PC-9 (cell line): ENCODE results near the gene TSHR. TPM values are rescaled to one million over a fixed set of nuclear protein-coding genes. Genes with fewer than 3 reads are reported as not detected.

Experiments used
- BruUV-seq: library from RNA; stranded (reverse); fragments of 400-500 nt; replicated peaks from 2 replicates; lab custom pipeline; 2021; lab: Mats Ljungman, UMichigan
- CTCF ChIA-PET: fragments of 300-600 bp; sonication (Branson Sonifier 250); formaldehyde crosslinking; loops from one replicate; lab custom pipeline; 2022; ENCODE audit warnings: antibody characterized with exemption; lab: Charles Lee
- POLR2A ChIA-PET: fragments of 300-600 bp; sonication (Branson Sonifier 250); formaldehyde crosslinking; loops from one replicate; lab custom pipeline; 2022; ENCODE audit warnings: antibody characterized with exemption; ENCODE audit not compliant: unreplicated experiment; lab: Charles Lee
- DNase-seq, 2 experiments: peaks; one replicate each; pipeline versions ENCODE4 v3.0.0 to v3.0.0-alpha.2; 2015 to 2022; ENCODE audit warnings: mixed read lengths in 1 of 2
- H2AFZ ChIP-seq: fragments of 200-600 bp; sonication (generic); 2 replicates; pipeline ENCODE4 v1.8.1; 2017; ENCODE audit warnings: antibody characterized with exemption
- H3F3A ChIP-seq: fragments of 200-600 bp; sonication (generic); 2 replicates; pipeline ENCODE4 v1.8.1; 2017; ENCODE audit warnings: antibody characterized with exemption, mild to moderate bottlenecking, low read depth; ENCODE audit not compliant: insufficient read depth
- H3K27ac ChIP-seq: fragments of 200-600 bp; sonication (generic); 2 replicates; pipeline ENCODE4 v1.6.1; 2016; ENCODE audit warnings: mixed run types
- H3K27me3 ChIP-seq: fragments of 200-600 bp; sonication (generic); 2 replicates; pipeline ENCODE4 v1.6.1; 2016; ENCODE audit warnings: low read depth, mixed run types; ENCODE audit not compliant: insufficient read depth
- H3K36me3 ChIP-seq: fragments of 200-600 bp; sonication (generic); 2 replicates; pipeline ENCODE4 v1.6.1; 2016; ENCODE audit warnings: low read depth, mixed run types
- H3K4me1 ChIP-seq: fragments of 200-600 bp; sonication (generic); replicated peaks from 2 replicates; pipeline ENCODE4 v1.6.1; 2016; ENCODE audit warnings: mixed run types; ENCODE audit not compliant: insufficient read depth
- H3K4me2 ChIP-seq: fragments of 200-600 bp; sonication (generic); 2 replicates; pipeline ENCODE4 v1.6.1; 2017; ENCODE audit warnings: mixed run types
- H3K4me3 ChIP-seq: fragments of 200-600 bp; sonication (generic); 2 replicates; pipeline ENCODE4 v1.6.1; 2016; ENCODE audit warnings: mixed run types
- H3K79me2 ChIP-seq: fragments of 200-600 bp; sonication (generic); 2 replicates; pipeline ENCODE4 v1.6.1; 2017; ENCODE audit warnings: low read depth, mixed run types
- H3K9me2 ChIP-seq: fragments of 200-600 bp; sonication (generic); 2 replicates; pipeline ENCODE4 v1.8.1; 2017; ENCODE audit warnings: mild to moderate bottlenecking; ENCODE audit not compliant: insufficient read depth
- H3K9me3 ChIP-seq: fragments of 200-600 bp; sonication (generic); 2 replicates; pipeline ENCODE4 v1.8.1; 2016; ENCODE audit warnings: low read depth; ENCODE audit not compliant: insufficient read depth
- H4K20me1 ChIP-seq: fragments of 200-600 bp; sonication (generic); 2 replicates; pipeline ENCODE4 v1.8.1; 2017; ENCODE audit not compliant: insufficient read depth
- EZH2 ChIP-seq: fragments of 200-600 bp; sonication (generic); IDR thresholded peaks from 2 replicates; pipeline ENCODE4 v1.8.0; 2017; ENCODE audit warnings: antibody characterized with exemption, low read depth
- intact Hi-C: fragments of 100-400 bp; cut with micrococcal nuclease; formaldehyde crosslinking; loops from one replicate; pipeline ENCODE4 v1.10.0; 2022; ENCODE audit not compliant: unreplicated experiment
- total RNA-seq: library from RNA; stranded (reverse); gene quantifications from 2 replicates; pipeline ENCODE4 v1.2.3, GENCODE V29; 2021
- TF ChIP-seq, protein P1 (sequence below): fragments of 200-600 bp; sonication (generic); conservative IDR thresholded peaks from 2 replicates; pipeline ENCODE4 v1.6.1; 2017; ENCODE audit warnings: mixed run types, antibody characterized with exemption, mild to moderate bottlenecking, moderate library complexity

TSHR gene
- total RNA-seq, 1 experiment from 2014 or later: not detected

DNA sequence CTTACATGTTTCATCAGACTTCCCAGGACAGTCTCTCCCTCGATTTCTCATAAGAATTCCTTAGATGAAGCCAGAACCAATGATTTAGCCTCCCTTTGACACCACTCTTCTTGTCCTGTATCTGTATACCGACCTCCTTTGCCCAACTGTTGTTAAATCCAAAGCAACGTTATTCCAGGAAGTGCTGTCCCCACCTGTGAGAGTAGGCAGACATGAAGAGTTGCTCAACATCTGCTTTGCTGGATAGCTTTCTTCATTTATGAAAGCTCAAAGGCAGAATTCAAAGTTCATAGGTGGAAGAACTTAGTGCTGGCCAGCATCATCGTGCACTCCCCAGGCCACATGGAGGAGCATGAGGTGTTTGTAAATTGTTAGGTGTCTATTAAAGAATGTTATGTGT lies 209.8 kb downstream of the TSHR start:
- Histone ChIP-seq H3K4me1 (no peaks in the 10 kb centered on the region), H3K4me3 (no peak overlapping the region), H3K36me3 (no peaks in the 10 kb centered on the region), H3K27ac (no peak overlapping the region), H3K9me2 (no peaks in the 10 kb centered on the region), H4K20me1 (no peaks in the 10 kb centered on the region), H3K4me2 (no peak overlapping the region), H3K27me3 (no peaks in the 10 kb centered on the region), H3K79me2 (no peaks in the 10 kb centered on the region), H2AFZ (no peak overlapping the region), H3K9me3 (no peaks in the 10 kb centered on the region), H3F3A (no peaks in the 10 kb centered on the region)
- BruUV-seq: no TSS peak
- no peak for DNase-seq
- TF ChIP-seq EZH2: no peak
- TF ChIP-seq, protein P1, sequence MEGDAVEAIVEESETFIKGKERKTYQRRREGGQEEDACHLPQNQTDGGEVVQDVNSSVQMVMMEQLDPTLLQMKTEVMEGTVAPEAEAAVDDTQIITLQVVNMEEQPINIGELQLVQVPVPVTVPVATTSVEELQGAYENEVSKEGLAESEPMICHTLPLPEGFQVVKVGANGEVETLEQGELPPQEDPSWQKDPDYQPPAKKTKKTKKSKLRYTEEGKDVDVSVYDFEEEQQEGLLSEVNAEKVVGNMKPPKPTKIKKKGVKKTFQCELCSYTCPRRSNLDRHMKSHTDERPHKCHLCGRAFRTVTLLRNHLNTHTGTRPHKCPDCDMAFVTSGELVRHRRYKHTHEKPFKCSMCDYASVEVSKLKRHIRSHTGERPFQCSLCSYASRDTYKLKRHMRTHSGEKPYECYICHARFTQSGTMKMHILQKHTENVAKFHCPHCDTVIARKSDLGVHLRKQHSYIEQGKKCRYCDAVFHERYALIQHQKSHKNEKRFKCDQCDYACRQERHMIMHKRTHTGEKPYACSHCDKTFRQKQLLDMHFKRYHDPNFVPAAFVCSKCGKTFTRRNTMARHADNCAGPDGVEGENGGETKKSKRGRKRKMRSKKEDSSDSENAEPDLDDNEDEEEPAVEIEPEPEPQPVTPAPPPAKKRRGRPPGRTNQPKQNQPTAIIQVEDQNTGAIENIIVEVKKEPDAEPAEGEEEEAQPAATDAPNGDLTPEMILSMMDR: no peak
- intact Hi-C loops: no loop called here
- ChIA-PET CTCF (interaction anchor here (0.6 kb wide), 1 partner anchor 211 kb away, joined by 3 read pairs; no protein-coding TSS in a partner anchor), POLR2A (no interaction called here)

DNA sequence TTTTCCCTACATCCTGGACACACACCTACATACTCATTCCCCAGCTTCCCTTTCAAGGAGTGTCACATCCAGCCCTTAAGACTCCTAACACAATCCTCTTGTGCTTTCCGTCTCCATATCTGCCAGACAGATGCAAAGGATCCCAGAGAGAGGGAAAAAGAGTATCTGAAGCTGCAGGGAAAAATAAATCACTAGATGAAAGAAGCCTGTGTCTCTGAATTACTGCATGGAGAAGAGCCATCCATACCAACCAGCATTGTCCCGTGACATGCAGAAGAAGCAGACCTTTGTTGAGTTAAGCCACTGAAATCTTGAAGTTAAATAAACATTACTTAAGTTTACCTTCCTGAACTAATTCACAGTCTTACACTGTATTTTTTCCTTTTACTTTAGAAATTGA lies 210.7 kb downstream of the TSHR start:
- ChIA-PET CTCF (no interaction called here), POLR2A (no interaction called here)
- Histone ChIP-seq H3K36me3 (no peaks in the 10 kb centered on the region), H3K4me1 (no peaks in the 10 kb centered on the region), H2AFZ (no peak overlapping the region), H4K20me1 (no peaks in the 10 kb centered on the region), H3K9me2 (no peaks in the 10 kb centered on the region), H3K4me3 (no peak overlapping the region), H3K27ac (no peak overlapping the region), H3K79me2 (no peaks in the 10 kb centered on the region), H3K9me3 (no peaks in the 10 kb centered on the region), H3K4me2 (no peak overlapping the region), H3F3A (no peaks in the 10 kb centered on the region), H3K27me3 (no peaks in the 10 kb centered on the region)
- intact Hi-C loops: no loop called here
- no peak for DNase-seq
- TF ChIP-seq, protein P1: no peak
- TF ChIP-seq EZH2: no peak
- no TSS peak for BruUV-seq

DNA sequence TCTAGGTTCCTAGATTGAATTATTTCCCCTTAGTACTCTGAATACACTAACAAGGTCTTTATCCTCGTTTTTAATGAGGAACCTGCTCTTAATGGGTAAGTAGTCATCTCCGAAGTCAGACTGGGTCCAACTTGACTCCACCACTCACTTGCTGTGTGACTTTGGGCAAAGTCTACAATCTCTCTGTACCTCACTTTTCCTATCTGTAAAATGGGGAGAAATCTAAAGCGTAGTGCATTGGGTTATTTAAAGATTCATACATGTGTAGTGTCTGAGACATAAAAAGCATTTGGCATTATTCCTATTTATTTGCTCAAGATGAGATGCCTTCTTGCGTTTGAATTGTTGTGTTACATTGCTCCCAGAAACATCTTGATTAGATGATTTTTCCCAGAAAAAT lies 213.8 kb downstream of the TSHR start:
- no TSS peak for BruUV-seq
- H3K27ac ChIP-seq: no peak overlapping the region
- POLR2A ChIA-PET: no interaction called here
- no peak overlapping the region for H2AFZ ChIP-seq
- H3K27me3 ChIP-seq: no peaks in the 10 kb centered on the region
- H3K36me3 ChIP-seq: no peaks in the 10 kb centered on the region
- no peak overlapping the region for H3K4me3 ChIP-seq
- no peaks in the 10 kb centered on the region for H3K9me2 ChIP-seq
- no peak for TF ChIP-seq EZH2
- TF ChIP-seq, protein P1: no peak
- intact Hi-C loops: no loop called here
- CTCF ChIA-PET: interaction anchor here (1.0 kb wide), 1 partner anchor 194 kb away, joined by 3 read pairs; no protein-coding TSS in a partner anchor
- H3K9me3 ChIP-seq: no peaks in the 10 kb centered on the region
- peak overlapping the region; percentile 71; the same call in 1 of the 2 replicates for H3K4me2 ChIP-seq
- no peak for DNase-seq
- no peaks in the 10 kb centered on the region for H3F3A ChIP-seq
- no peaks in the 10 kb centered on the region for H3K79me2 ChIP-seq
- H4K20me1 ChIP-seq: no peaks in the 10 kb centered on the region
- no peaks in the 10 kb centered on the region for H3K4me1 ChIP-seq
